Eye (tissue), 1 donor: Measurements from ENCODE around the gene CYP27A1.

Experiments
- DNase-seq: peaks from one replicate; pipeline ENCODE4 v3.0.0-alpha.2; 2015

CYP27A1 gene

DNA sequence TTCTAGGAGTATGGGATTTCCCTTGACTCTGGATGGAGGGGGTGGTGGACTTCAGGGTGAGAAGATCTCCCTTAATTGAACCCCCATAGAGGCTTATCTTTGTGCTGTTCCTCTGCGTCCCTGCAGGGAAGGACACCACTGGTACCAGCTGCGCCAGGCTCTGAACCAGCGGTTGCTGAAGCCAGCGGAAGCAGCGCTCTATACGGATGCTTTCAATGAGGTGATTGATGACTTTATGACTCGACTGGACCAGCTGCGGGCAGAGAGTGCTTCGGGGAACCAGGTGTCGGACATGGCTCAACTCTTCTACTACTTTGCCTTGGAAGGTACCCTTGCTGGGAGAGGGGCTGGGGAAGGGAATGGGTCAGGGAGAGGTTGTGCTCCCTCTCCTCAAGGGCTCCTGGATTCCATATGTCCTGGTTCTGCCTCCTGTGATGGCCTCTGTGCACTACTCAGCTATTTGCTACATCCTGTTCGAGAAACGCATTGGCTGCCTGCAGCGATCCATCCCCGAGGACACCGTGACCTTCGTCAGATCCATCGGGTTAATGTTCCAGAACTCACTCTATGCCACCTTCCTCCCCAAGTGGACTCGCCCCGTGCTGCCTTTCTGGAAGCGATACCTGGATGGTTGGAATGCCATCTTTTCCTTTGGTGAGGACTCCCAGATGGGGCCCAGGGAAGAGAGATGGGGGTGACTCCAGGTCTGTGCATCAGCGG lies 30.3 kb downstream of the CYP27A1 start:
- no peak for DNase-seq

DNA sequence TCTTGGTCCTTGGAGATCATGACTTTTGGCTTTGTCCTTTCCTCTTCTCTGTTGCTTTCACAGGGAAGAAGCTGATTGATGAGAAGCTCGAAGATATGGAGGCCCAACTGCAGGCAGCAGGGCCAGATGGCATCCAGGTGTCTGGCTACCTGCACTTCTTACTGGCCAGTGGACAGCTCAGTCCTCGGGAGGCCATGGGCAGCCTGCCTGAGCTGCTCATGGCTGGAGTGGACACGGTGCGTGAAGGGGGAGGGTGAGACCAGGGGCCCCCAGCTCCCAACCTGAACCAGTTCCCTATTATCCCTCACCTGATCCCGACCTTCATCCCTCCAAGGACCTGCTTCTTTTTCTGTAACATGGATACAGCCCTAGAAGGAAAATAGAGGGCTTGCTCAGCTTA lies 30.9 kb downstream of the CYP27A1 start:
- DNase-seq: no peak

DNA sequence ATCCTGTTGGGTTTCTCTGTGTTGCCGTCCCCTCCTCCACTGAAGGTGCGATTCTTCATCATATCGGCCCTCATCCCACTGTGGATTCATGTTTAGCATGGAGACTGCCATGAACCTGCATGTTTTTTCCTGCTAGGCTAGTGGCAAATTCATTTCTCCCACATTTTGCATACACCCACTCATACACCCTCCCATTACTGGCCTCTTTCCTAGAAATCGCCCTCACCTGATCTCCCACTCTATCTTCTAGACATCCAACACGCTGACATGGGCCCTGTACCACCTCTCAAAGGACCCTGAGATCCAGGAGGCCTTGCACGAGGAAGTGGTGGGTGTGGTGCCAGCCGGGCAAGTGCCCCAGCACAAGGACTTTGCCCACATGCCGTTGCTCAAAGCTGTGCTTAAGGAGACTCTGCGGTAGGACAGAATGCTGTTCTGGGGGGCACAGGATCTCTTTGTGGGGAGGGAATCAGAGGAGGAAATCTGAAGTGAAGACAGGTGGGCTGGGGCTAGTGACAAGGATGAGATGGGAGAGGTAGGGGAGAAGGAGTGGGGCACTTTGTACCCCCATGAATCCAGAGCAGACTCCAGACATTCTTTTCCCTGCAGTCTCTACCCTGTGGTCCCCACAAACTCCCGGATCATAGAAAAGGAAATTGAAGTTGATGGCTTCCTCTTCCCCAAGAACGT lies 32.0 kb downstream of the CYP27A1 start:
- no peak for DNase-seq

DNA sequence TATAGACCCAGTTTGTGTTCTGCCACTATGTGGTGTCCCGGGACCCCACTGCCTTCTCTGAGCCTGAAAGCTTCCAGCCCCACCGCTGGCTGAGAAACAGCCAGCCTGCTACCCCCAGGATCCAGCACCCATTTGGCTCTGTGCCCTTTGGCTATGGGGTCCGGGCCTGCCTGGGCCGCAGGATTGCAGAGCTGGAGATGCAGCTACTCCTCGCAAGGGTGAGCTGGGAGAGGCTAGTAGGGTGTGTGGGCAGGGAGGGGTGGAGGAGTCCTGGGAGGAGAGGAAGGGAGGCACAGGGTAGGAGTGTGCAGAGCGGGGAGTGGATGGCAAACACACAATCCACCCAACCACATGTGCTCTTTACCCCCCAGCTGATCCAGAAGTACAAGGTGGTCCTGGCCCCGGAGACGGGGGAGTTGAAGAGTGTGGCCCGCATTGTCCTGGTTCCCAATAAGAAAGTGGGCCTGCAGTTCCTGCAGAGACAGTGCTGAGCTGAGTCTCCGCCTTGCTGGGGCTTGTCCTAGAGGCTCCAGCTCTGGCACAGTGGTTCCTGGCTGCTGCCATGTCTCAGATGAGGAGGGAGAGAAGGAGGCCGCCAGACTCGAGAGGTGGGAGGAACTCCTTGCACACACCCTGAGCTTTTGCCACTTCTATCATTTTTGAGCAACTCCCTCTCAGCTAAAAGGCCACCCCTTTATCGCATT lies 32.7 kb downstream of the CYP27A1 start:
- DNase-seq: no peak

DNA sequence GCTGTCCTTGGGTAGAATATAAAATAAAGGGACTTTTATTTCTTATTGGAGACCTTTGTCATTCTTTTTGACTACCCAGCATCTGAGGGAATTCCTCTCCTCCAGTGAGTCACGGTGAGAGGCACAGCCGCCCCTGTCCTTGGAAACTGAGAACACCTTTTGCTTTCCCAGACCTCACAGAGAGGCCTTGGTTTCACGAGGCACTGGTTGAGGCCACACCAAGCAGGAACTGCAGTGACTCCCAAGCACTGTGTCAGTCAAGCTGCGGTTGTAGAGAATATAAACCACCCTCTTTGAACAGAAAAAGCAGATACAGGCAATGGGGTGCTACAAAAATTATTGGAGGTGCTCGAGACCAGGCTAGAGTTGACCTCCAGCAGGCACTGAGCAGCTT lies 33.3 kb downstream of the CYP27A1 start:
- DNase-seq: no peak

DNA sequence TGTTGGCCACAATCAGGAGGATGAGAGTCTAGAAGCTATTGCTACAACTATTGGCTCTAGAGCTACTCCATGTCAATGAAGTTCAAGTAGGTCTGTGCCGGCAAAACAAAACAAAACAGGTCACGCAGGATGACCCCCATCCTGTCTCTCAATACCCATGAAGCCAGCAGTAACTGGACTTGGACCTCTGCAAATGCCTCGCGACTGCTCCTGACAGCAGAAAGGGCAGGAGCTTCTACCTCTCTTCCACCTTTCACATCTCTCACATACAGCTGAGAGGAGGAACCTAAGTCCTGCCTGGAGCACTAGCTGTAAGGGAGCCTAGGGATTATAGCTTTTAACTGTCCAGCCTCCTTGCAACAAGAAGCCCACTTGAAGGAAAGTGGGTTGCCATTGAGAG lies 33.7 kb downstream of the CYP27A1 start:
- DNase-seq: no peak

DNA sequence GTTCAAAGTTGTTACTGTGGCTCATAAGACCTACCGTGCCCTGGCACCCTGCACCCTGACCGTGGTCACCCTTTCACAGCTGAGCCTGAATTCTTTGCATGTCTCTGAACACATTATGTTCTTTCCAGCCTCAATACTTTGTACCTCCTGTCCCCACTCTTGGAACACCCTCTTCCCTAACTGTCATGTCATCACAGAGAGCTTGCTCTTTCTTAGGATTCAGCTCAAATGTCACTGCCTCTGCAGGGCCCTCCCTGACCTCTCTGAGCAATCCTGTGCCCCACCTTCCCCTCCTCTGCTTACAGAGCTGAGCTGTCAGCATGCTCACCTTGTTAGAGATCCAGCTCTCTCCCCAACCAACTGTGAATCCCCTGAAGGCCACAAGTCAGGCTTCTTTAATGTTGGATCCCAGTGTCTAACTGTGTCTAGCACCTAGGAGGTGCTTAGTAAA lies 34.6 kb downstream of the CYP27A1 start:
- DNase-seq: no peak

DNA sequence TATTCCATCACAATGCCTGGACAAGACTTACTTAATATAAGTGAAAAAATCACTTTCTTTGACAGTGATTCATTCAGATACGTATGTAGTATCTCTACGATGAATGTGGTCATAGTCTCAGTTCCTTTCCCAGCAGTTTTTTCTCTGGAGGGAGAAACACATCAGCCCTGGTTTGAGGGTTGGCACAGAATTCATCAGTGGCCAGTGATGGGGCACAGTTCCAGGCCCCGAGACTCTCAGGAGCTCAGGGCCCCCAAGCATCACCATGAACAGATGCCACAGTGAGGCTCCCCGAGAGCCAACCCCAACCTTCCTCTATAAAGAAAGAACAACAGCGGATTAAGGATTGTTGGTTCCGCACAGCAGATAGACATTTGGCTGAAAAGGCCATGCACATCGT lies 37.1 kb downstream of the CYP27A1 start:
- DNase-seq: no peak

DNA sequence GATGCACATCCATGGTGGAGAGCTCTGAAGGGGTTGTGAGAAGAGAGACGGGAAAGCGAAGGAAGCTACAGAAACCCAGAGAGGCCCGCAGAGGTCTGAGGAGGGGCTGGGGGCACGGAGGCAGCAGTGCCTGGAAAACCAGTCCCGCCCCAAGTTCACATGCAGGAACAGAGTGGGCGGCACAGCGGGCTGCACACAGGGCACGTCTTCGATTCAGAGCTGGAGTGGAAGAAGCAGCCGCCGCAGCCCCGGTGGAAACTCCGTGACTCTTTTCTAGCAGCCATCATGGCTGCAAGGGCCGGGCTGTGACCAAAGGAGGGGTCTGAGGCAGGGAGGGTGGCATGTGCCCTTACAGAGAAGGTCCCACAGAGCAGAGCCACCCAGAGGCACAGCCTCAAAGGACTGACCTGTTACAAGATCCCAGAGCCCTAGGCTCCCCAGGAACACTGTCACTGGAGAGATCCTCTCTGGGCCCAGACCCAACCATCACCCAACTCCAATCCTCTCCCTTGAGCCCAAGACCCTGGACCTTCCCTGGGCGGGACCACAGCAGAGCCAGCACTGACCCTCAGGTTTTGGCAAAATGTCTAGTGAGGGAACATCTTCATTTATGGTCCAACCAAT lies 38.9 kb downstream of the CYP27A1 start:
- DNase-seq: no peak

DNA sequence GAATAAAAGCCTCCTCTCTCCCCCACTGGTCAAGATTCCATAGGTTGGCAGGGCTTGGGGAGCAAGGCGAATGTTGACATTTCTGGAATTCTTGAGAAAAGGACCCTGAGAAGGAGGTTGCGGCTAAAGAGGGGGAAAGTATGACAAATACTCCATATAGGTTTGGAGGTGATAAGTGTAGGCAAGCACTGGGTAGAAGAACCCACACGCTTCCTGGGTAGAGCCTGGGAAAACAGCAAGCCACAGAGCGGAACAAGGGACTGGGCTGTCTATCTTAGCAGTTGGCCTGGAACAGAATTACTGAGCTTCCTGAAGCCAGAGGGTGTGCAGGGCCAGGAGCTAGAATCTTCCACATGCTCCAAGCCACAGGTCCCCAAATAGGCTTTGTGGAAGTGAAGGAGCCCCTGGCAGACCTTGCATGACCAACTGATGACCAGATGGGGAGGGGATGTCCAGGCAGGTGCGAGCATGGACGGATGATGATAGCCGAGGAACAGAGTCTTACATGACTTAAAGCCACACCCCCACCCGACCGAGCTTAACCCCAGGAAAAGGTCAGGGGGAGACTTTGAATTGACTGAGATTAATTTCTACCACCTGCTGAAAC lies 39.8 kb downstream of the CYP27A1 start:
- no peak for DNase-seq

DNA sequence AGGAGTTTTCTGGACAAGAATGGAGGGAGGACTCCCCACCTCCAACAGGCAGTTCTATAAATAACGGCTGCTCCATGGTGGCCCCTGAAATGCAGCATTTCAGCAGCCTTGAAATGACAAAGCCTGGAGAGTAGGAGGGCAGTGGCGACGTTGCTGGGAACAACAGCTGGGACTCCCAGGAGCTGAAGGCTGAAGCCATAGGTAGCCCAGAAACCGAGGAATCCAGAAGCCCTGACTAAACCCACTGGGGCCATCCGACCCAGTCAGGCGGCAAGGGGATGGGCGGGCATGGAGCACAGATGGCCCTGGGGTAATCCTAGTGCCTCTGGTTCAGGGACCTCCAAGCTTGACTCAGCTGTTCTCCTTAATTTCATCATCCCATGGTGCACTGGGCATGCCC lies 40.7 kb downstream of the CYP27A1 start:
- no peak for DNase-seq

DNA sequence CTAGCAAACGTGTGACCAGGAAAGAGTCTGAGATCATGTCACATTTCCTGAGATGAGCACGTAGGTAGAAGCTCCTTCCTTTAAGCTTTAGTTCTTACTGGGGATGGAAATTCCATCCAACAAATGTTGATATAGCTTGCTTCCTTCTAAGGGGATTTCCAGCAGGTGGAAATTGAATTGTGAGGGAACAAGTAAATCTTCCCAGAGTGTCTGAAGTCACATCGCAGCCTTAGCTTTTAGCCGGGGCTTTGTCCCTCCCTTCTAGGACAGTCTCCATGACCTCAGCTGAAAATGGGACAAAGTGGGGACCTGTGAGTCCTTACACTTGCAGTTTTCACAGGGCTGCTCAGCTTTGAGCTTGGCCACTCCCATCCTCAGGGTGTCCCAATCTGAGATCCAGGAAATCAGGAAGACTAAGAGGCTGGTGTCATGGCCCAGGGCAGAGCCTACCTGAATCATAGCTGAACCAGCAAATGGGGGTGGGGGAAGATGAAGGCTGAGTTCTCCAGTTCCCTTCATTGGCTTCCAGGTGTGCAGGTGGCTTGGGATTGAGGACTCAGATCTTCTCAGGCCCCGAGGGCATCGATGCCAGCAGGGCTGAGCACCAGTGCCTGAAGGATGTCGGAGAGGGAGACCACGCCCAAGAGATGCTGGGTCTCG lies 41.4 kb downstream of the CYP27A1 start:
- no peak for DNase-seq

DNA sequence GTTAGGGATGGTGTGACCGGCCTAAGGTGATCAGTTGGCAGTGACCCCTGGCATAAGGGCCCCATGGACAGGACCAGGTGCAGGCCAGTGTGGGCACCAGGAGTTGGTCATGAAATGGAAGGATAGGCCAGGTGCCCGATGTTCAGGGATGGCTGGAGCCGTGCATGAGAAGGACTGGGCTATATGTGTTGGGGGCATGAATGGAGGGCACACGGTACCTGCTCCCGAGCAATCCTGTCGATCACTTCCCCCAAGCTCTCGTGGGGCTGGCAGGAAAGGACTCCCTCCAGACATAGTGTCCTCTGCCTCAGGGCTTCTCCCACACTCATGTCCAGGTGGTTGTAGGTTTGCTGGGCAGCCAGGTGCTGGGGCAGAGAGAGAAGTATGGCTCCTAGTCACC lies 42.1 kb downstream of the CYP27A1 start:
- no peak for DNase-seq

DNA sequence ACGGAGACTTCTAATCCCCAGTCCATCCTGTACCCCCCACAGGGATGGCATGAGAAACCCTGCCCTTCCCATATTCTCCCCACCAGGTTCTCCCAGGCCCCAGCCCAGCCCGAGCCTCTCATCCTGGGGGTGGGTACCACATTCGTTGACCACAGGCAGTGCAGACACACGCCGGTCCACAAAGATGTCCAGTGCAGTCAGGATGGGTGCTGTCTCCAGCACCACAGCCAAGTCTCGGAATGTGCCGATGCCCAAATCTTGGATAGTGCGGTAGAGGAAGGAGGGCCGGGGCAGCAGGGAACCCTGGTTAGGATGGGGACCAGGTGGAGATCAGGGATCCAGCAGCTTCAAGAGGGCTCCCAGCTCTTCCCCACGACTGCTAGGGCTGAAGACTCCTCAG lies 44.8 kb downstream of the CYP27A1 start:
- DNase-seq: no peak

DNA sequence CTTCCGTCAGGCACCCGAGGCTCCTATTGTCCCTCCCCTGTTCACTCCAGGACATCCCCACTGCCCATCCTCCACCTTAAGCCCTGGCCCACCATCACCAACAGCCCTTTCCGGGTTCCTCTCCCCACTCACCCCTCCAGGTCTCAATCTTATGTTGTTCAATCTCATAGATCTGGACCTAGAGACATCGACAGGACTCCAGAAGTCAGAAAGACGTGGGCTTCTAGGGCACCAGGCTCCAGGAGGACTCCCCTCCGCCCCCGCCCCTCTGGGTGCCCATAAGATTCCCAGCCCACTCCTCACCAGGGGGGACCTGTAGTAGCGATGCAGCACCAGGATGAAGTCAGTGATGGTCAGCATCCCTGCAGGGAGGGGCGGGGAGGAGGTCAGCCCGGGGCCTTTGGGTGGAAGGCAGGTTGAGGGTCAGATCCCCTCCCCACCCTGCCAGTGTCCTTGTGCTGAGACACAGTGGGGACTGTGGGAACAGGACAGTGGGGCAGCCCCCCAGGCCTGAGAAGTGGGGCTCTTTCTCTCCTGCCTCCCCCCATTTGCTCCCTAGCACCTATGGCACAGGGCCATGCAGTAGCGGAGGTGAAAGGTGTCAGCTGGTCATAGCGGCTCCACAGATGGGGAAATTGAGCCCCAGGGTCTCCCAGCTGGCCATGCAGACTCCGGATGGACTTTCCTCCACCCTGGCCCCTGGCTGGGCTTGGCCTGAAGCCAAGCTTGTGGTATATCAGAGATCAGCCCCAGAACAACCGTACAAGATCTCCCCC lies 45.9 kb downstream of the CYP27A1 start:
- no peak for DNase-seq

DNA sequence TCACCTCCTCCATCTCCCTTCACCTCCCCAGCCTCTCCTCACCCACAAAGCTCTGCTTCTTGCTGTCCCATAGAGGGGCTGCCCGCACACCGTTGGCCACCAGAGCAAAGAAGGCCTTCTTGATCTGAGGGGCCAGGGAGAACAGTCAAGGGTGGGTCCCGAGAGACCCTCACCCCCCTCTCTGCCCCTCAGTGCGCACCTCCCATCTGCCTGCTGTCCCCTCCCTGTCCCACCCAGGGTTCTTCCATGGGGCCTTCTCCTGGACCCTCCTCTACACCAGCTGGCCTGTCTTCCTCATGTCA lies 46.5 kb downstream of the CYP27A1 start:
- no peak for DNase-seq

DNA sequence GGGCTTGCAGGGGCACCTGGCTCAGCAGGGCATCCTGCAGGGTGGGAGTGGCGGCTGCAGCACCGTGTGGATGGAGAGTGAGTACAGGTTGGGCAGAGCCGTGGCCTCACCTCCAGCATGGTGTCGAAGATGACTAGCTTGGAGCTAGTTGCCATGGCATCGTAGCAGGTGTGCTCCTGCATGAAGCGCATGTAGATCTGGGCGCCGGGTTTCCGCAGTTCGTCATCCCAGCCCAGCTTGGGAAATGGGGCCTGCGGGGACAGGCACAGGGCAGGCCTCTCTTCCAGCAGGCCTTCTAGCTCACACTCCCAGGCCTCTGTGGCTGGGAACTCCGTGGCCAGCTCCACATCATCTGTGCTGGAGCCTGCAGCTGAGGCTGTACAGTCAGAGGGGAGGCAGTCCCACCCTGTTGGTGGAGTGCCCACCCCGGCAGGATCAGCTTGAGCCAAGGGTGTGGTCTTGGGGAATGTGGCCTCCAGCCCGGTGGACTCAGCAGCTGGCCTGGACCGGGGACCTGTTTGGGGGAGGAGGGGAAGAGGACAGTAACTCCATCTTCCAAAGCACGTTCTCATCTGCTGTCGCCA lies 48.0 kb downstream of the CYP27A1 start:
- no peak for DNase-seq

DNA sequence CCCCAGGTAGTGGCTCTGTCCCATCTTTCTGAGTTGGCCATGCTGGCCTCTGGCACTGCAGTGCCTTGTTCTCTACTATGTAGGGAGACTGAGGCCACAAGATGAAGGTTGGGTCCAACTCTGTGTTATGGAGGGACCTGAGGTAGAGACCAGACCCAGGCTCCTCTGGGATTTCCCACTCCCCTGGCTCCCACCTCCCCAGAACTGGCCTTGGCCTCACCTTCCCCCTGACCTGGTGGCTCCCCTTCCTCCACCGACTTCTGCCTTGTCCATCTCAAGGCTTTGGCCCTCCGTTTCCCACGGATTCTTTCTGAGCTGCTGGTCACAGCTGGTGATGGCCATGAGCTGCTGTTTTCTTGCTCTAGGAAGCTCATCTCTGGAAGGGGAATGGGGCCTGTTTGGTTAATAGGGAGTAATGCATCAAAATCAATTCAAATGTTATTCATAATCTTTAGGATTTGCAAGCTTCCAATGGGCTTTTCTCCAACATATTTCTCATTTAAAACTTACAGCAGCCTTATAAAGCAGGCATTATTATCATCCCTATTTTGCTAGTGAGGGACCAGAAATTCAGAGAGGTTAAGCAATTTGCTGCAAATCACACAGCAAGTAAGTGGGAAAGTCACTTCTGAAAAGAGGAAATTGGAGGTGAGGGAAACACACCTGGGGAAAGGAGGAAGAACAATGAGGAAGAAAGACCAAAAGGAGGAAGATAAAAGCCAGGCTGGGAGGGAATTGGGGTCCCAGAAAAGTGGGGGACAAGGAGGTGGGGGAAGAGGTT lies 48.8 kb downstream of the CYP27A1 start:
- no peak for DNase-seq

DNA sequence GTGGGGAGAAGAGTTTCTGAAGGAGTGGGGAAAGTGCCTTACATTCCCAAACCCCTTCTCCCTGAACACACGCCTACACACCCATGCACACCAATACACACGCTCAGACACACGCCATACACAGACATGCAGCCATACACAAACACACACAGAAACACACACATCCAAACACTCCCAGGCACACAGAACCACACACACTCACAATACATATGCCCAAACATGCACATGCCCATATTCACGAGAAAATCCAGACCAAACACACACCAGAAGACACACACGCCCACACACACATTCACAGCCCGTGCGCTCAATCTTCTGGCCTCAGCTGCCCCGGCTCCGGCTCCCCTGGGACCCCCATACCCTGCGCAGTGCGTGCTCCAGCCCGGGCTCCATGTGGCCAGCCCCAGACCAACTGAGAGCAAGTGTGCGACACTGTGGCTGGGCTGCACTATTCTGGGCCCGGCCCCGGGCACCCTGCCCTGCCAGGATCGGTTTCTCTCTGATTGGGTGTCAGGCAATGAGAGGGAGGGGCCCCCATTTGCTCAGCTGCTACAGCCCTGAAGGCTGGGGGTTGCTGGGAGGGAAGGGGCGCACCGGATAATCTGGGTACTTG lies 49.5 kb downstream of the CYP27A1 start, which contains the start of gene PRKAG3:
PRKAG3 (minus strand) TSS at position 426 of the 613 bp plus-strand sequence.
- no peak for DNase-seq

DNA sequence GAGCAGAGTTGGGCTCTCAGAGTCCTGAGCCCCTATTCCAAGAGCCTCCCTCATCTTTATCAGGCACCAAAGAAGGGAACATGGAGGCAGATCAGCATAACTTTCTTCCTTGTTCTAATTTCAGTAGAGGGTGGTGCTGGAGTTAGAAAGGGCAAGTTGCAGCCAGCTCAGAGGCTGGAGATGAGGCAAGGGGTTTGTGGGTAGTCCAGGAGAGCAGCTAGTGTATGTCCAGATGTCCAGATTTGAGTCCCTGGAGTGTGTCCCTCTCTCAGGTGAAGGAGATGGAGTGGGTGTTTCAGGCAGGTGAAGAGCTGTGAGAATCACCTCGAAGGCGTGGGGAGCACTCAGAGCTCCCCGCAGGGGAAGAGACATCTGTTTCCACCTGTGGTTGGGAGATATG lies 50.1 kb downstream of the CYP27A1 start:
- no peak for DNase-seq
